ENCODE results near the gene USP3. TPM values are rescaled to one million over a fixed set of nuclear protein-coding genes. Genes with fewer than 3 reads are reported as not detected.

USP3 gene
- total and polyA plus RNA-seq, 2 of the 13 experiments (the other 11 are each of a cell fraction or from before 2014, with no cell fraction given), result 14.3 to 61.2 TPM

GRCh38 chr15:63466378-63467192 lies 37.8 kb upstream of the USP3 start (continued):
- TF ChIP-seq ZNF614 (CRISPR knock-in tag; IDR thresholded peaks at IDR 0.05; ENCODE audit: borderline replicate concordance), result no peak
- TF ChIP-seq ZSCAN20 (CRISPR knock-in tag; IDR thresholded peaks at IDR 0.05; ENCODE audit: borderline replicate concordance), result no peak
- TF ChIP-seq TFE3 (CRISPR knock-in tag; IDR thresholded peaks at IDR 0.05), result peak; percentile 88
- TF ChIP-seq U2AF1 (optimal IDR thresholded peaks at IDR 0.05; ENCODE audit: low read depth, low read length), result no peak
- no peak for TF ChIP-seq ZFAT (CRISPR knock-in tag; conservative IDR thresholded peaks at IDR 0.05)
- TF ChIP-seq NFKB2 (CRISPR knock-in tag; IDR thresholded peaks at IDR 0.05; ENCODE audit: borderline replicate concordance), result no peak
- TF ChIP-seq ELF3 (CRISPR knock-in tag; IDR thresholded peaks at IDR 0.05), result peak; percentile 78
- TF ChIP-seq ZSCAN9 (CRISPR knock-in tag; IDR thresholded peaks at IDR 0.05; ENCODE audit: borderline replicate concordance), result peak; percentile 90; the same call in 1 of the 2 replicates
- no peak for TF ChIP-seq ZNF44 (CRISPR knock-in tag; IDR thresholded peaks at IDR 0.05)
- no peak for TF ChIP-seq ZNF776 (CRISPR knock-in tag; IDR thresholded peaks at IDR 0.05)
- TF ChIP-seq ZXDC (CRISPR knock-in tag; IDR thresholded peaks at IDR 0.05), result no peak
- TF ChIP-seq PCBP2 (optimal IDR thresholded peaks at IDR 0.05; ENCODE audit: low read depth, low read length, poor library complexity, severe bottlenecking), result no peak
- TF ChIP-seq FOXO1 (CRISPR knock-in tag; IDR thresholded peaks at IDR 0.05), result peak; percentile 59; the same call in 1 of the 2 replicates
- peak; percentile 36; the same call in 1 of the 2 replicates for TF ChIP-seq ZNF788 (CRISPR knock-in tag; IDR thresholded peaks at IDR 0.05; ENCODE audit: borderline replicate concordance)
- no peak for TF ChIP-seq RBAK (CRISPR knock-in tag; IDR thresholded peaks at IDR 0.05)
- TF ChIP-seq GABPB1 (CRISPR knock-in tag; IDR thresholded peaks at IDR 0.05), result no peak; the same call in 1 of the 2 replicates
- no peak for TF ChIP-seq ARID3A (IDR thresholded peaks at IDR 0.05; ENCODE audit: low read depth, low read length)
- TF ChIP-seq ZKSCAN1 (IDR thresholded peaks at IDR 0.05; ENCODE audit: low read length), result peak; percentile 96
- TF ChIP-seq ZNF275 (CRISPR knock-in tag; IDR thresholded peaks at IDR 0.05; ENCODE audit: borderline replicate concordance), result no peak
- no peak for TF ChIP-seq SRSF9 (IDR thresholded peaks at IDR 0.05; ENCODE audit: borderline replicate concordance, insufficient read depth, low read depth, low read length, poor library complexity, severe bottlenecking)

Data from HepG2 (cell line).